ENCODE measurements around the gene ODAD2. TPM values are rescaled to one million over a fixed set of nuclear protein-coding genes. Genes with fewer than 3 reads are reported as not detected.

The ODAD2 gene
- total RNA-seq, 4 donors from 2014 or later, result not detected

DNA sequence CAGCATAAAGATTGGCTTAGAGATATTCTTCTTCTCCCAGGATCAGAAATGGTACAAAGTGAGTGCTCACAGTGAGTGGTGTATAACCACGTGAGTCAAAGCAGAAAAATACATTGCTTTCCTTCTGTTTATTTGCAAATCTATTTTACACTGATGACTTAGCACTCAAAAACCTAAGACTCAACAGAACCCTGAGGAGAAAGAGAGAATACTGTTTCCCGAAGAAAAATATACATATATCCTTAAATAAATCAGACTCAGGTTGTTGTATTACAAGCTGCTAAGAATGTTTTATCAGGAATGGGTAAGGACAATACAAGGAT is 48.7 kb downstream of the ODAD2 start:
- no peak for DNase-seq
- H3K9me3 ChIP-seq, result no peaks in the 10 kb centered on the region
- no peak overlapping the region for H3K27ac ChIP-seq
- H3K27me3 ChIP-seq, result no peaks in the 10 kb centered on the region
- H3K4me3 ChIP-seq, result no peak overlapping the region
- H3K36me3 ChIP-seq, result no peaks in the 10 kb centered on the region
- H3K4me1 ChIP-seq, result no peaks in the 10 kb centered on the region
- TF ChIP-seq, protein P1, sequence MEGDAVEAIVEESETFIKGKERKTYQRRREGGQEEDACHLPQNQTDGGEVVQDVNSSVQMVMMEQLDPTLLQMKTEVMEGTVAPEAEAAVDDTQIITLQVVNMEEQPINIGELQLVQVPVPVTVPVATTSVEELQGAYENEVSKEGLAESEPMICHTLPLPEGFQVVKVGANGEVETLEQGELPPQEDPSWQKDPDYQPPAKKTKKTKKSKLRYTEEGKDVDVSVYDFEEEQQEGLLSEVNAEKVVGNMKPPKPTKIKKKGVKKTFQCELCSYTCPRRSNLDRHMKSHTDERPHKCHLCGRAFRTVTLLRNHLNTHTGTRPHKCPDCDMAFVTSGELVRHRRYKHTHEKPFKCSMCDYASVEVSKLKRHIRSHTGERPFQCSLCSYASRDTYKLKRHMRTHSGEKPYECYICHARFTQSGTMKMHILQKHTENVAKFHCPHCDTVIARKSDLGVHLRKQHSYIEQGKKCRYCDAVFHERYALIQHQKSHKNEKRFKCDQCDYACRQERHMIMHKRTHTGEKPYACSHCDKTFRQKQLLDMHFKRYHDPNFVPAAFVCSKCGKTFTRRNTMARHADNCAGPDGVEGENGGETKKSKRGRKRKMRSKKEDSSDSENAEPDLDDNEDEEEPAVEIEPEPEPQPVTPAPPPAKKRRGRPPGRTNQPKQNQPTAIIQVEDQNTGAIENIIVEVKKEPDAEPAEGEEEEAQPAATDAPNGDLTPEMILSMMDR (IDR thresholded peaks at IDR 0.05), result no peak
- TF ChIP-seq POLR2A (IDR thresholded peaks at IDR 0.05), result no peak

DNA sequence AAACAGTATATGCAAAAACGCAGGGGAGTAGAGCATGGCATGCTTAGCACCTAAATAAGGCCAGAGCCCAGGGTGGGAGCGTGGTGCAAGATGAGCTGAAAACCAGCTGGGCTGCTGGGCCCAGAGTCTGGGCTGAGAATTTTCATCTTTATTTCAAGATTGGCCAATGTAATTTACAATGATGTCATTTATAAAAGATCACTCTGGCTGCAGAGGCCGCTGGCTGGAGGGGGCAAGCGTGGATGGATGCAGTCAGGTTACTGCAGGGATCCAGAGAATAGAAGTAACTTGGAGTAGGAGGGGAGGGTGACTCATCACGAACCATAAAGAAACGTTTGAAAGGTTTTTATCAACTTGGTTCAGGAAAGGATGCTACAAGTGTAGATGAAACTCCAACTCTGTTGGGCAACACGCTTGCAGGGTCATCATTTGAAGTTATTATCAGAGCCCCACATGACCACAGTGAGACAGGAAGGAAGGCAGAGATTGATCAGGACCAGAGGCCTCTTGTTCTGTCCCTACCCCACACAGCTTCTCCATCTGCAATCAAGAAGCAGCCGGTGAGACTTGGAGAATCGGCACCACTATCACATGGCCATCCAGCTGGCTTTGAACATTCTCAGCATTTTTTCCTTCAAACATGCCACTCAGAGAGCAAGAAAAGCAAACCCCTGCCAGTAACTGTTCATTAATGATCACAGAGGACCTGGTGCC is 49.2 kb downstream of the ODAD2 start:
- no peak for TF ChIP-seq POLR2A (IDR thresholded peaks at IDR 0.05)
- TF ChIP-seq, protein P1 (IDR thresholded peaks at IDR 0.05), result no peak
- H3K4me3 ChIP-seq, result no peak overlapping the region
- H3K4me1 ChIP-seq, result no peaks in the 10 kb centered on the region
- no peak overlapping the region for H3K27ac ChIP-seq
- no peak for DNase-seq
- H3K36me3 ChIP-seq, result no peaks in the 10 kb centered on the region
- no peaks in the 10 kb centered on the region for H3K9me3 ChIP-seq
- H3K27me3 ChIP-seq, result no peaks in the 10 kb centered on the region

DNA sequence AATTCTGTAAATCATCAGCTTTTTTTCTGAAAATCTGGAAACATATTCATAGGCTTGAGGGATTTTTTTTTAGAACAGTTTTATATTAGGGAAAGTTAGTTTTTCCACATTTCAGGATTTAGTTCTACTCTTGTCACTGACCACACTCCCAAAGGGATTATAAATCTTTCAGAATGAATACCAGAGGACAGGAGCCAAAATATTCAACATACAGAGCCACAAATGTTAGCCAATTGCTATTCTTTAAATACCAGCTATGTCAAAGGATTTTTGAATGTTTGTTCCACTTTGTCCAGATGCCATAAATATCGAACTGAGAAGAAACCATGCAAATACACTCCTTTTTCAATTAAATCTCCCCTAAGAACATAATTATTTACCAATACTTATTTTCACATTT is 50.7 kb downstream of the ODAD2 start:
- DNase-seq, result no peak
- Histone ChIP-seq H3K9me3 (no peaks in the 10 kb centered on the region), H3K4me1 (no peaks in the 10 kb centered on the region), H3K36me3 (no peaks in the 10 kb centered on the region), H3K27ac (no peak overlapping the region), H3K4me3 (no peak overlapping the region), H3K27me3 (no peaks in the 10 kb centered on the region)
- no peak for TF ChIP-seq POLR2A (IDR thresholded peaks at IDR 0.05)
- TF ChIP-seq, protein P1 (IDR thresholded peaks at IDR 0.05), result no peak

DNA sequence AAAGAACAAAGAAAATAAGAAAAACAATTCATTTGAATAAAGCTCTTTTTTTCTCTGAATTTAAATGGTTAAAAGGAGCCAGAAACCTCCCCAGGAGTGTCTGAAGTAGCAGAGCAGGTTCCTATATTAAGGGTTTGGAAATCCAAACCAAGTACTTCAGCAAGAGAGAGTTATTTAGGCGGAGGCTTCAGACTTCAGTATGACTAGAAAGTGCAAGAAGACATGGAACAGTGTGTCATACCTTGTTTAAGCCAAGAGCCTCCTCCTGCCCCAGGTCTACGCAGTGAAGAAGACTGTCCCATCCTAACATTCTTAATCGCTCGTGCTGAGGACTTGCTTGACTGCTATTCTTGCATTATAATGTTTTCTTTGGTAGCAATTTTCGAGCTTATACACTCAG is 51.3 kb downstream of the ODAD2 start:
- no peaks in the 10 kb centered on the region for H3K36me3 ChIP-seq
- H3K27ac ChIP-seq, result no peak overlapping the region
- no peak overlapping the region for H3K4me3 ChIP-seq
- TF ChIP-seq, protein P1 (IDR thresholded peaks at IDR 0.05), result no peak
- TF ChIP-seq POLR2A (IDR thresholded peaks at IDR 0.05), result no peak
- H3K4me1 ChIP-seq, result no peaks in the 10 kb centered on the region
- no peak for DNase-seq
- no peaks in the 10 kb centered on the region for H3K27me3 ChIP-seq
- no peaks in the 10 kb centered on the region for H3K9me3 ChIP-seq

DNA sequence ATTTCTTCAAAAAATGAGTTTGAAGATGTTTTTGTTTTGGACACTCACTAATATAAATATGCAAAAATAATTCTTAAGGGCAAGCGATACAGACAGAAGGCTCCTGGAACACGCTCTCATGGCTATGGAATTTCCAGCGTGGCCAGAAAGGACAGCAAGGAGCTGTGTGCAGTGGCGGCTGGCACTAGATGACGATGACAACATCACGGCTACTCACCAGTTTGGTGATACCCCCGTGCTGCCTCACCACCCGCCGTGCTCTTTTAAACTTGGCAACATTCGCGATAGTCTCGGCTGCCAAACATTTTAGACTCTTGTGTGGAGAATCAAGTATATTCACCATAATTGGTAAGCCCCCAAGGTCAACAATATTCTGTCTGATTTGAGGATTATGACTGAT is 54.9 kb downstream of the ODAD2 start:
- no peak for DNase-seq
- H3K4me1 ChIP-seq, result no peaks in the 10 kb centered on the region

More for the DNA sequence above, 54.9 kb downstream of the ODAD2 start:
- no peak overlapping the region for H3K4me3 ChIP-seq
- TF ChIP-seq, protein P1 (IDR thresholded peaks at IDR 0.05), result no peak
- no peak for TF ChIP-seq POLR2A (IDR thresholded peaks at IDR 0.05)
- H3K27ac ChIP-seq, result no peak overlapping the region
- no peaks in the 10 kb centered on the region for H3K9me3 ChIP-seq
- H3K36me3 ChIP-seq, result no peaks in the 10 kb centered on the region
- H3K27me3 ChIP-seq, result no peaks in the 10 kb centered on the region
